HG03175 (cell line): ENCODE results near the gene CDH4.

Source experiments
- ATAC-seq: cut with Tn5 transposase; IDR thresholded peaks from one replicate; pipeline ENCODE4 v1.9.1; 2021; ENCODE audit warnings: mild to moderate bottlenecking, moderate library complexity; ENCODE audit not compliant: unreplicated experiment

The CDH4 gene

DNA sequence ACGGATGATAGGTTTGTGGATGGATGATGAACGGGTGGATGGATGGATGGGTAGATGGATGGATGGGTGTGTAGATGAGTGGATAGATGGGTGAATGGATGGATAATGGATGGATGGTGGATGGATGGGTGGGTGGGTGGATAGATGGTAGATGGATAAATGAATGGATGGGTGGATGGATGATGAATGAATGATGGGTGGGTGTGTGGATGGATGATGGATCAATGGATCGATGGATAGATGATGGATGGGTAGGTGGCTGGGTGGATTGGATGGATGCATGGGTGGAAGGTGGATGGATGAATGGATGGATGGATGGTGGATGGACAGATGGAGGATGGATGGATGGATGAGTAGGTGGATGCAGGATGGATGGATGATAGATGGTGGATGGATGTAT lies 419.5 kb downstream of the CDH4 start:
- no peak for ATAC-seq

DNA sequence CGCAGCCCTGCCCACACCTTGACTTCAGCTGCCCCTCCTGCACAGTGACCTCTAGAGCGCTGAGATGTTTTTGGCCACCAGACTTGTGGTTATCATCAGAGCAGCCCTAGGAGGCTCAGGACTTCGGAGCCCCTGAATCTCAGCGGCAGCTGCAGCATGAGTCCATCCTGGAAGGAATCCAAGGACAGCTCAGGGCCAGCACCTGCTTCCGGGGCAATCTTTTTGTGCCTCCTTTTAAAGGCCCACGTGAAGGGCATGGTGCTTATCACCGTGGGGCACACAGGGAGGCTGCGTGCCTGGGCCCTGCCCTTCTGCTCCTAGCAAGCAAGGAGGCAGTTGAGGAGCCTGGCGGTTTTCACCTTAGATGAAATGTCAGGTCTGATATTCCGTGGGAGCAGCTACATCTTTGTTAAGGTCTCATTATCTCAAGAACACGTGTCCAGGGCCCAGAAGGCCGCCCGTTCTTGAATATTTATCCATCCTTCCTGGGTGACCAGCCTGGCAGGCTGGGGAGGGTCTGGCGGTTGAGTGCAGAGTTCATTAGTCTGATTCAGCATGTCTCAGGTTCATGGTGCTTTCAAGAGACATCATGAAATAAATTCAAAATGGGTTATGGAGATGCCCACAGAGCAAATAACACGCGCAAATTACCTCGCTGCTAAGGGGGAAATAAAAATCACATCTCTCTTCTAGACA lies 421.2 kb downstream of the CDH4 start:
- ATAC-seq = no peak

DNA sequence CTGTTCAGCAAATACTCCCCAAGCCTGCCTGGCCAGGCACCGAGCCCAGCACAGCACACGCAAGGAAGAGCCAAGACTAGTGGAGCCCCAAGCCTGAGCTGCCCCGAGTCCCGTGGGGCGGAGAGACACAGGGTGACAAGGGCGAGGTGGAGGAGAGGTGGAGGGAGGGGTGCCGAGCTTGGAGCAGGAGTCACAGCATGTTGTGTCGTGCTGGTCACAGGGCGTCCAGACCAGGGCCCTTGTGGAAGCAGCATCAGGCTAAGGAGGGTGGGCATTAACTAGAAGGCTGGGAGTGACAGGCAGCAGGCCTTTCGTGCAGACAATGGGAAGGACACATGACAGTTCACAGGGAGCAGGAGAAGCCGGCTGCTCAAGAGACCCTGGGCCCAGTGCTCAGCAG lies 422.1 kb downstream of the CDH4 start:
- ATAC-seq = no peak

DNA sequence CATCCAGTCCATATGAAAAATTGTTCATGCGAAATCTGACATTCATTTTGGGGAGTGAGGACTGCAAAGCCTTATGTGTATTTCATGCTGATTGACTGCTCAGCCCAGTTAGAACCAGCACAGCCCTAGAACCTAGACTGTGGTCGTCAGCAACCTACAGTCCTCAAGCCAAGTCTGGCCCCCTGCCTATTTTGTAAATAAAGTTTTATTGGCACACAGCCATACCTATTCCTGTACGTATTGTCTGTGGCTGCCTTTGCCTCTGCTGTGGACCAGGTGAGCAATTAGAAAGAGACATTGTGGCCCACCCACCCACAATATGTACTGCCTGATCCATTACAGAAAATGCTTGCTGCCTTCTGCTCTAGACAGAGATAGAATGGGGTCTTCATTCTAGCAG lies 422.6 kb downstream of the CDH4 start:
- ATAC-seq = no peak

DNA sequence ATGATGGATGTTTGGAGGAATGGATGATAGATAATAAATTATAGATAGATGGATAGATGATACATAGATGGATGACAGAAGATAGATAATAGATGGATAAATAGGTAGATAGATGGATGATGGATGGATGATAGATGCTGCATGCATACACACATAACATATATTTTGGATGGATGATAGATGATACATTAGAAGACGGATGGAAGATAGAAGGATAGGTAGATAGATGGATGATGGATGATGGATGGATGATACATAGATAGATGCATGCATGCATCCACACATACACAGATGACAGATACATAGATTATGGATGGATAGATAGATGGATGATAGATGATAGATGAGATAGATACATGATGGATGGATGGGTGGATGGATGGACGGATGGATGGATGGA lies 425.9 kb downstream of the CDH4 start:
- ATAC-seq = no peak

DNA sequence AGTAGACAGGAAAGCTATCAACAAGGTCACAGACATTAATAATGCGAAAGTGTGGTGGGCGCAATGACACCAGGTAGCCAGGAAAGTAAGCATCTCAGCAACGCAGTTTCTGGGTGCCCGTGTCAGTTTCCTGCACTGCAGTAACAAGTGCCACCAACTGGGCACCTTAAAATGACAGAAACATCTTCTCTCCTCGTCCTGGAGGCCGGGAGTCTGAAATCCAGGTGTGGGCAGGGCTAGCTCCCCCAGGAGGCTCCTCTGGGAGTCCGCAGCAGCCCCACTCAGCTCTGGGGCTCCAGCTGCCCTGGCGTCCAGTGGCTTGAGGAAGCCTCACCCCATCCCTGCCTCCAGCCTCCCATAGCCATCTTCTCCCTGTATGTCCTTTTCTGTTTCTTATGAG lies 426.4 kb downstream of the CDH4 start:
- no peak for ATAC-seq

DNA sequence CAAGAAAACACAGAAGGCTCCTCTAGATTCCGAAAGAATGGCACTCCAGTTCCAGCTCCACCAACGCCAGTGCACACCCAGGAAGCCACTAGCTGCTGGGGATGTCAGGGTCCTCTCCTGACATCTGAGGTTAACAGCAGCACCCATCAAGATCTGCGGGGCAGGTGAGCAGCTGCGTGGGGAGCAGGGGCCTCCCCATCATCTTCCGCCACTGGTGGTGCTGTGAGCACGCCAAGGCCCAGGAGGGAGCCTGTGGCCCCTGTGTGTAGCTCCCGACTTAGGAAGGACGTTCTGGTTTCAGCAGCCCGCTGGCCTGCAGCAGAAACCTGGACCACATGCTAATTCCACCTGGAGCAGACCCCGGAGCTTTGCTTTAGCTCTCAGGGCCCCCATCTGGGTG lies 427.4 kb downstream of the CDH4 start:
- no peak for ATAC-seq

DNA sequence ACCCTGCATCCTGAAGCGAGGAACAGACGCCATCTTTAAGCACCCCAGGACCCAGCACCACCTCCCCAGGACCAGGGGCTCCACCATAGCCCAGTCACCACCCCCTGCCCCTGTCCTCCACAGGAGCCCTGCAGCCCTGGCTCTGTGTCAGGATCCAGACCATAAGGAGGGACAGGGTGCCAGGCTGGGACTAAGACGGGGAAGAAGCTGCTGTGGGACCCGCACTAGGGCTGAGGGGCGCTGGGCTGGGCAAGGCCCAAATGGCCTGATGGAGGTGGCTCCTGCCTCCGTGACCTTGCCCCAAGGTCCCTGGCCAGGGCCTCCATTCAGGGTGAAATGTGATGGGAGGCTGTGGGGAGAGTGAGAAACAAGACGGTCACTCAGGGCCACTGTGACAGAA lies 428.0 kb downstream of the CDH4 start:
- ATAC-seq = no peak

DNA sequence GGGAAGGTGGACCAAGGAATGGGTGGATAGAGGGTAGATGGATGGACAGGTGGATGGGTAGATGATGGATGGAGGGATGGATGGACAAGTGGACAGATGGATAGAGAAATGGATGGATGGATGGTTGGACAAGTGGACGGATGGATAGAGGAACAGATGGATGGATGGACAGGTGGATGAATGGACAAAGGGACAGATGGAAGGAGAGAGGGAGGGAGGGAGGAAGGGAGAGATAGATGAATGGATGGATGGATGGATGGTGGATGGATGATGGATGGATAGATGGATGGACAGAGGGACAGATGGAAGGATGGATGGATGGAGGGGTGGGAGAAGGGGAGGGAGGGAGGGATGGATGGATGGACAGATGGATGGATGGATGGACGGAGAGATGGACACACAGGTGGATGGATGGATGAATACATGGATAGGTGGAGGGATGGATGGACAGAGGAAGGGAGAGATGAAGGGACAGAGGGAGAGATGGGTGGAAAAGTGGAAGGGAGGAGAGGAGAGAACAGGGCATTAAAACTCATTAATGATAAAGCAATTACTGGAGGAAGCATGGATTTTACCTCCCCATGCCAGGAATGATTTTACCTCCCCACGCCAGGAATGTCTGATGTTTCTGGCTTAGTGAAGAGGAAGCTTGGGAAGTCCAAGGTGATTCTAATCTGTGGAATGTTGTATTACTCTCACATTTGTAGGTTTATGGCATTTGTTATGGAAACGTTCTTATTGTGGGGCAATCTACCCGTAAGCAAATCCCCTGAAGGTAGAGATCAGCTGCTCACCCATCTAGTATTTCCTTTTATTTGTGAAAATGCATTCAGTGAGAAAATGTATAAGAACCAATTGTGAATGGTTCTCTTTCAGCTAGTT lies 430.3 kb downstream of the CDH4 start:
- ATAC-seq = no peak

DNA sequence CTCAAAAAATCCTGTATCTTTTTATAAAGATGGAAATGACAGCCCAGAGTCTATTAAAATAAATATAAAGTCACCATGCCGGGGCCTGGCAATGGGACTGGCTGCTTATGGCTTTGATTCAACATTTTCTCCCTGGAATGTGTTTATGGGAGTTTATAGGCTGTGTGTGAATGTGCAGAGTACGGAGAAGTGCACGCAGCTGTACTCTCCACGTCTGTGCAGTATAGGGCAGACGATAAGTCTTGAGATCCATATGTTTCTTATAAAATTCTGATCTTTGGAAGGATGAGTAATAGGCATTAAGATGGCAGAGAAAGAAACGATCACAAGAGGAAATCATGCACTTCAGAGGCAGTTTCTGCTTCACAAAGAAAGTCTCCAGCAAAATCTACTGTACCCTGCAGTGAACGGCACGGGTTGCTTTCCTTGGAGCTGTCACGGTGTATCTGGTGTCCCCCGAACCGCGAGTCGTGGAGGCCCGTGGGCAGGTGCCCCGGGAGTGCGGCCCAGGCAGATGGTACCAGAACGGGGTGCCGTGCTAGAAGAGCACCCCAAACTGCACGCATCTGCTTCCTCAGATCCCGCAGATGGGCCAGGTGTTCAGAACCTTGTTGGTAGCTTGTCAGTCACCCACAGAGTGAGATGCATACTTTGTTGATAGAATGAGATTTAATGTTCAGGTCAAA lies 431.1 kb downstream of the CDH4 start:
- no peak for ATAC-seq

DNA sequence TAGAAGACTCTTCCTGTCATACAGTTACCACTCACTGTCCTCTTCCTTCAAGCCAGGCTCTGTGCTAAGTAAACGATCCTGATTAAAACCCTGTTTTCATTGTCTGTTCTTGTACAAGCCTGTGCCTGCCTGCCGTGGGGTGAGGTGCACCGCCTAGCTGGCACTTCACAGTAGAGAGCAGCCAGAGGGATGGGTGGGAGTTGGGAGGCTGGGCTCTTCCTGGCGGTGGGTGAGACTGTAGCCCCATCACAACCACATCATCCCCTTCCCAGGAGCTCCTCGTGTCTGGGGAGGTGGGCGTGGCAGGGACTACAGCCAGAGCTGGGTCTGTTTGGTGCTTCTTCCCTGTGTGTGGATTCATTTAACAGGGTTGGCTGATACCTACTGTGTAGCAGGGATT lies 431.7 kb downstream of the CDH4 start:
- ATAC-seq = no peak

DNA sequence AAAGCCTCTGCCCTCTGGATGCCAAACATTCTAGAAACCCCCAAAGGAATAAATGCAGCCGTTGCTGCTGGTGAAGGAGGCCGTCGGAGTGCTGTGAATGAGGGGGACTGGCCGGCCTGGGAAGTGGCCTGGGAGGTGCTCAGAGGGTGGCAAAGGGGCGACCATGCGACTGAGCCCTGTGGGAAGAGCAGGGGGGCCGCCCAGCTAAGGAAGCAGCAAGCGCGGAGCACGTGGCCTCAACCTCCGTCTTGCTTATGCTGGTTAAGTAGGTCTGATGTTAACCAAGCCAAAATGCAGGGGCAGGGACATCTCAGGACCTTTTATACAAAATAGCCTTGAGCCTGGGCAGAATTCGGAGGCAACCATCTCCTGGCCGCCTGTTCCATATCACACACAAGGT lies 432.1 kb downstream of the CDH4 start:
- ATAC-seq = no peak

DNA sequence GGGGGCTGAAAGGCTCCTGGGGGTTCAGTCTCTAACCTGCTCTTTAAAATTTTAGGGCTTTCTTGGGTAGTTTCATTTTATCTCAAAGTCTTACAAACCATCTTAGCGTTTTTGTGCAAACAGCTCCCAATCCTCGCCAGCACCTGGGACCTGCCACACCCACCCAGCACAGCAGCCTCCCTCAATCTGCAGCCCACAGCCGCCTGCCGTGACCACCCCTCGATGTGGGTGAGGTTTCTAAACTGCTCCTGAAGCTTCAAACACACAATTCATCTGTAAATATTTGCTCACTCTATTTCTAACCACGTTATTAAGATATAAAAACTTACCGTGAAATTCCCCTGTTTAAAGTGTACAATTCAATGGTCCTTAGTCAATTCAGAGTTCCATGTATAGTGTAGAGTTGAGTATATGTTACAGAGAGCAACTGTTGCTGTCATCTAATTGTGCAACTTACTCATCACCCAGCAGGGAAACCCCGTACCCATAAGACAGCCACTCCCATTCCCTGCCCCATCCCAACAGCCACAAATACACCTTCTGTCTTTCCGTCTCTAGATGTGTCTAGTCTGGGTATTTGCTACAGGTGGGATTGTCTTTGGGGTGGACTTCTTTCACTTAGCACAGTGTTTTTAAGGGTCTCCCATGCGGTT lies 432.6 kb downstream of the CDH4 start:
- no peak for ATAC-seq

DNA sequence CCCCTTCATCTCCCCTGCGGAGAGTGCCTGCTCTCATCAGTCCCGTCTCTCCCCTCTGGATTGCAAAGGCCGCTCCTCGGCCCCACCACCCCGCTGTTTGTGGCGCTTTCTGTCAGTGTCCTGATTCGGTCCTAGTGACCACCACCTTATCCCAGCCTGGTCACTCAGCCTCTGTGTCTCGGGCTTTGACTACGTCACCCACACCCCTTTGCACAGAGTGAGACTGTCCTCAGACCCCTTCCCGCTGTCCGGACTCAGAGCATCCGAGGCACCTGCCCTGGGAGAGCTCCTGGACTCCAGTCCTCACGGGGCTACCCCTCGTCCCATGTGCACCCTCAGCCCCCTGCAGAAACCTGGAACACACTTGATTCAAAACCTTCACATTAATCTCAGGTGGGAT lies 433.4 kb downstream of the CDH4 start:
- ATAC-seq = no peak

DNA sequence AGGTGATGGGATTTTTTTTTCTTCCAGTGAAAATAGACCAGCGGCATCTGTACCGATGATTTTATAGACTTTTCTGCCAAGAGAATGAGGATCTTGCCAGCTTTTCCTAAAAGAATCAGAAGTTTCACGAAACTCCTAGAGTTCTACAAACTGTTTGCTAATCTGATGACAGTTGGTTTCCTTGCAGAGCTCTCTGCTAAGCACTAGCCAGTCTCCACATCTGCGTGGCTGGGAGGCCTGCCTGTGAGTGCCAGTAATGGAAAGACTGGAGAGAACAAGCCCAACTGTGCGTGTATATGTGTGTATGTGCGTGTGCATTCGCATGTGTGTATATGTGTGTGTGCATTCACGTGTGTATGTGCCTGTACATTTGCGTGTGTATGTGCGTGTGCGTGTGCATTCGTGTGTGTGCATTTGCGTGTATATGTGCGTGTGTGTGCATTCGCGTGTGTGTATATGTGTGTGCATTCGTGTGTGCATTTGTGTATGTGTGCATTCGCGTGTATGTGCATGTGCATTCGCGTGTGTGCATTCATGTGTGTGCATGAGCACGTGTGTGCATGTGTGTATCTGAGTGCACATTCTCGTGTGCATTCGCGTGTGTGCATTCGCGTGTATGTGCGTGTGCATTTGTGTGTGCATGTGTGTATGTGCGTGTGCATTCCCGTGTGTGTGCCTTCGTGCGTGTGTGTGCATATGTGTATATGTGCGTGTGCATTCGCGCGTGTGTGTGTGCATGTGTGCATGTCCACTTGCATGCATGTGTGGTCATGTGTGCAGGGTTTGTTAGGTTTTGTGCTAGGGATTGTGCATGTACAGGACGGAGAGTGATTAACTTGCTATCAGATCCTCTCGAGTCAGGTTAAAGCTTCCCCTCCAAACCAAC lies 434.2 kb downstream of the CDH4 start:
- no peak for ATAC-seq

DNA sequence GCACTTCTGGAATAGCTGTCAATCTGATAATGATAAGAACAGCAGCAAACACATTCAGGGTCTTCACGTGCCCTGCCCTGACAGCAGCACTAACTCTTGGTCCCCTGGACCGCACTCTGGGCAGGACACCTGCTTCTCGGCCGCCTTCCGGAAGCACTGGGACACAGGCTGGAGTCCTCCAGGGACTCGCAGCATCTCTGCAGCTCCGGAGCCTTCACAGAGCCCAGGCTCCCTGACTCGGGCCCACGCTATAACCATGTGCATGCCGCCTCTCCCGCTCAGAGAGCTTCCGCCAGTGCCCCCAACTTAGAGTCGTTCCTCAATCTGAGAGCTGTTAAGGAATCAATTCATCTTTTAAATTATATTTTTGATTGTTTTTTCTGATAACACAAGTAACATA lies 436.4 kb downstream of the CDH4 start:
- ATAC-seq = no peak

DNA sequence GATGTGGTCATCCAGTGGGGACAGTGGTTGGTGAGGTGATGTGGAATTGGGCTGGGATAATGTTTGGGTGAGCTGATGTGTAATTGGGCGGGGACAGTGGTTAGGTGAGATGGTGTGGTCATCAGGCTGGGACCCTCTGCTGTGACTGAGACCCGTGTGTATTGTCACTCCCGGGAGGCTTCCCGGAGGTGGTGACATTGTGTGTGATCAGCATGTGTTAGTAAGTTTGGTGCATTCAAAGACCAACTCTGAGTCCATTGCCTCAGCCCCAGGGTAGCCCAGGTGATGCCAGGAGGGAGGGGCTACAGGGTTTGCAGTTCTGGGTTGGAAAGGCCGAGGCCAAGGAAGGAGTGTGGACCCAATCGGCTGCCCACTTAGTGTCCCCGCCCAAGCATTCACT lies 438.1 kb downstream of the CDH4 start:
- no peak for ATAC-seq

DNA sequence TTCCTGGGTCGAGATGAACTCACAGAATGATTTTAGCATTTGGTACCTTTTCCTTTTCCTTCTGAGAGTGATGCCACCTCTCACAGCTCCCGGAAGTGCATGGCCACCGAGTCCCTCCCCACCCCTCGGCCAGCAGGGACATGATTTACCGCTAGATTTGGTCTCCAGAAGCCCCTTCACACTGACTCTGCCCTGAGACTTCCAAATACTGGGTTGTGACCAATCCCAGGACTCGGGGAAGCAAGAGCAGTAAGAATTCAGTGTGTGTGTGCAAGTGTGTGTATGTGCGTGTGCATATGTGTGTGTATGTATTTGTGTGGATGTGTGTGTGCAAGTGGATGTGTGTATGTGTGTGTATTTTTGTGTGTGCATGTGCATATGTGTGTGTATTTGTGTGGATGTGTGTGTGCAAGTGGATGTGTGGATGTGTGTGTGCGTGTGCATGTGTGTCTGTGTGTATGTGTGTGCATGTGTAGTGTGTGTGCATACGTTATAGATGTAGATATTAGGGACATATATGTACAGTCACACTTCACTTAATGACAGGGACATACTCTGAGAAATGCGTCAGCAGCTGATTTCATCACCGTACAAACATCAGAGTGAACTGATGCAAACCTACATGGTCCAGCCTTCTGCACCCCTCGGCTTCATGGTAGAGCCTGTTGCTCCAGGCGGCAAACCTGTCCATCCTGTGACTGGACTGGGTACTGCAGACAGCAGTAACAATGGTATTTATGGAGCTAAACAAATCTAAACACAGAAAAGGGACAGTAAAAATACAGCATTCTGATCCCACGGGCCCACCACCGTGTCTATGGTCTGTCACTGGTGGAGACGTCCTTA lies 439.2 kb downstream of the CDH4 start:
- ATAC-seq = no peak

DNA sequence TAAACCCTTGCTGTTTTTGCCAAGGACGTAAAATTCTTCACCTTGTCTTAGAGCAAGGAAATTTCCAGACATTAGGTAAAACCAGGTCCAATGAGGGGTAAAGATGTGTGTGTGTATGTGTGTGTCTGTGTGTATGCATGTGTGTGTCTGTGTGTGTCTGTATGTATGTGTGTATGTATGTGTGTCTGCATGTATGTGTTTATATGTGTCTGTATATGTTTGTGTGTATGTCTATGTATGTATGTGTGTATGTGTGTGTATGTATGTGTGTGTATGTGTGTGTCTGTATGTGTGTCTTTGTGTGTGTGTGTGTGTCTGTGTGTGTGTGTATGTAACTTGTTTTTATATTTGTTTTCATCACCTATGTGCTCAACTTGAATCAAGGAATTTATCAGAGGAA lies 439.9 kb downstream of the CDH4 start:
- ATAC-seq = no peak

DNA sequence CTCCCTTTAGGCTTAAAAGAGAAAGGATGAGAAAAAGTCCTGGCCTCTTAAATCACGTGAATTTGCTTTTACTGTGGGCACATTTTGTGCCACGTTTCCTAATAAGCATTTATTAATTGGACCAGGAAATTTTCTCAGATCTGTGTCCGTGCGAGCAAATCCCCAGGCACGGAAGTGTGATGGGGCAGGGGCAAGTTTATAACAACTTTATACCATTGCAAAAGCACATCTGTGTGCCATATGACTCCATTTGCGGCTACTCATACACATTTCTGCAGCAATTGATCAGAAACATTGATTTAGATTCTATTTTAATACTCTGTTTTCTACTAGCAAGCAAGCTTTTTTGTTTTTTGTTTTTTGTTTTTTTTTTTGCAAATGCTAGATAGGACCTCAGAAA lies 440.4 kb downstream of the CDH4 start:
- no peak for ATAC-seq
